C4-2B (cell line): ENCODE measurements around the gene SIK2.

Experiments
- CTCF ChIP-seq: fragments of 450-650 bp; conservative IDR thresholded peaks from 2 replicates; pipeline ENCODE4 v1.5.1; 2017; ENCODE audit warnings: mild to moderate bottlenecking
- ZFX ChIP-seq: fragments of 450-650 bp; IDR thresholded peaks from 2 replicates; pipeline ENCODE4 v1.6.1; 2017

- TF ChIP-seq CTCF (no peak), ZFX (no peak)
Measured at GRCh38 chr11:111674941-111675340, 72.7 kb downstream of the SIK2 start.
